ENCODE data around the gene CERS6. TPM values are rescaled to one million over a fixed set of nuclear protein-coding genes. Genes with fewer than 3 reads are reported as not detected.

CERS6 gene
- total RNA-seq, 1 donor from 2014 or later = 9.3 TPM

DNA sequence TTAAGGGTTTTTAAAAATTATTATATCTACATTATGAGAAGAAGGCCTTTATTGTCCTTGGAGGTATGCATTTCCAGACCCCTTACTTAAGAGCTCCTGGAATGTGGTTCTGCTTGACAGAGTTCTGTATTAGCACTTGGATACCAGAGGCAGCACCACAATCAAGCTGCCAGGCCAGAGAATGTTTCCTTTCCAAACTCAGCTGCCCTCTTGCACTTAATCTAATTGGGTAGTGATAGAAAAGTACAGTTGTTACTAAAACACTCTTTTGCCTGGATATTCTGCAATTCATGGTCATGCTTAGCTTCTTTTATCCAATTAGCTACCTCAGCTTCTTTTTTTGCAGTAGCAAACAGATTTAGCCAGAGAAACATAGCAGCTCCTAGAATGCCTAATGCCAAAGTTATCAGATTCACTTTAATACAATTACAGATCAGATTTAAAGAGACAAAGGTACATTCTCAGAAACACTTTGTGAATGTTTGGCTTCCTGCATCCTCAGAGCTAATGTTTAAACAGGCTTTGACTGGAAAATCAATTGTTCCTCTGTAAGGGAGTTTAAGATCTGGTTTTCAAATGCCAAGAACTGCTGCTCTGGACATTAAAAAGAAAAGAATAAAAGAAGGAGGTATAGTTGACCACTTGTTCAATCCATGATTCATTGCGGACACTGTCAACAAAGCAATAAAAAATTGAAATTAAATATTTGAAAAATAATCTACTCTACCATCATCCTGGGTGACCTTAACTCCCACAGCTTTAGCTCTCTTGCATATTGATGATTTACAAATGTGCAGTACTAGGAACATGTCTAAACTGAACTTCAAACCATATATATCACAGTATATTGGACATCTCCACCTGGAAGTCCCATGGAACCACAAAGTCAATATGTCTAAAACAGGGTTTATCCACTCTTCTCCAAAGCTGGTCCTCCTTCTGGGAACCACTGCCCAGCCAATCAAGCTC lies 359.2 kb downstream of the CERS6 start:
- DNase-seq (ENCODE audit: low spot score) (no peak), ATAC-seq (no peak)
- intact Hi-C loops (cut with DNase I) = no loop called here

GRCh38 chr2:168816369-168816768 lies 360.3 kb downstream of the CERS6 start:
- ATAC-seq (no peak), DNase-seq (ENCODE audit: low spot score) (no peak)
- intact Hi-C loops (cut with DNase I) = no loop called here

GRCh38 chr2:168819050-168819715 lies 363.1 kb downstream of the CERS6 start:
- intact Hi-C loops (cut with DNase I) = no loop called here
- ATAC-seq (no peak), DNase-seq (ENCODE audit: low spot score) (no peak)

GRCh38 chr2:168819829-168820489 lies 363.9 kb downstream of the CERS6 start:
- intact Hi-C loops (cut with DNase I) = no loop called here
- DNase-seq (ENCODE audit: low spot score) (no peak), ATAC-seq (no peak)

DNA sequence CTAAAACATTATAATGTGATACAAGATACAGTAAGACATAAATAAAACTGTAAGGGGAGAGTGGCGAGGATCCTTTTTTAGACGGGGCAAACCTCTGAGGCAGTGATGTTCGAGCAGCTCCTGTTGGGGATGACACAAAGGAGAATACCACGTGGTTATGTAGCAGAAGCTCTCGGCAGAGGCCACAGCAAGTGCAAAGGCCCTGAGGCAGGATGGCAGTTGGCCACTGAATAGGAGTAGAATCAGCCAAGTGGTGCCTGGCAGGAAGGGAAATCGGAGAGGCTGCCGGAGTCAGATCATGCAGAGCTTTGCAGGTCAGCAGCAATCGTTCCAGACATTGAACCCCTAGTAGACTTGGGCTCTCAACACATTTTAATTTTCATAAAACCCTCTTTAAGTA lies 365.5 kb downstream of the CERS6 start:
- intact Hi-C loops (cut with DNase I) = no loop called here
- no peak for ATAC-seq
- no peak for DNase-seq (ENCODE audit: low spot score)

DNA sequence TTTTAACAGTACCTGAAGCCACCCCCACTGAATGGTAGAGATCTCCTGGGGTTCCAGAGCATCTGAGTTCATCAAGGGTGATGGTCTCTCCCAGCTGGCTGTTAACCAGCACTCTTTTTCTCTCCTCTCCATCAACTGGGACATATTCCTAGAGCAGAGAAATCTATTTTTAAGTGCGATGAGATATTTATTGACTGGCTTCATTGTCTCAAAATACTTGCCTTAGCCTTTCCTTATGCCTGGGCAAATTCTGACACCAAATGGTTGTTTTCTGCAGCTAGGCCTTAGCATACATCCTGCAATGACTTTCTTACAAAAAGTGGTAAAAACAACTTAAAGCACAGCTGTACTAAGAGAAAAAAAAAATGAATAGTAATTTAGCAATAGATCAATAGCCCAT lies 365.9 kb downstream of the CERS6 start:
- intact Hi-C loops (cut with DNase I) = no loop called here
- no peak for DNase-seq (ENCODE audit: low spot score)
- ATAC-seq = no peak

Small RNA genes lying within 50 kb of the gene (microRNA-seq; reads per million reads assigned to microRNA genes)
- not detected for gene MIR4774

Other genes starting within 250 kb of the CERS6 start
- 19.0 TPM for gene STK39, start 208.7 kb upstream of the CERS6 start, total RNA-seq

Measured in sciatic nerve (tissue), 2 donors.